GM18873 (cell line): ENCODE results near the gene THSD4.

Source experiments
- ATAC-seq: cut with Tn5 transposase; IDR thresholded peaks from one replicate; pipeline ENCODE4 v1.9.1; 2021; ENCODE audit warnings: mild to moderate bottlenecking, moderate library complexity, moderate number of reproducible peaks; ENCODE audit not compliant: unreplicated experiment, low FRiP score

The THSD4 gene

GRCh38 chr15:71336671-71337070, 221.4 kb downstream of the THSD4 start:
- ATAC-seq = no peak

- ATAC-seq = no peak
Observed at GRCh38 chr15:71337197-71337845, 222.1 kb downstream of the THSD4 start.

- ATAC-seq = no peak
Observed at GRCh38 chr15:71338265-71338664, 223.0 kb downstream of the THSD4 start.

- ATAC-seq = no peak
Observed at GRCh38 chr15:71338827-71339542, 223.7 kb downstream of the THSD4 start.

- ATAC-seq = no peak
Observed at GRCh38 chr15:71341811-71342550, 226.7 kb downstream of the THSD4 start.

- no peak for ATAC-seq
Observed at GRCh38 chr15:71342658-71343057, 227.4 kb downstream of the THSD4 start.

- ATAC-seq = no peak
Observed at GRCh38 chr15:71344316-71344715, 229.0 kb downstream of the THSD4 start.

GRCh38 chr15:71345186-71345585, 229.9 kb downstream of the THSD4 start:
- no peak for ATAC-seq

GRCh38 chr15:71346464-71346863, 231.2 kb downstream of the THSD4 start:
- no peak for ATAC-seq

- ATAC-seq = no peak
Observed at GRCh38 chr15:71348597-71348996, 233.3 kb downstream of the THSD4 start.

GRCh38 chr15:71349336-71349735, 234.1 kb downstream of the THSD4 start:
- ATAC-seq = no peak

GRCh38 chr15:71349736-71350526, 234.7 kb downstream of the THSD4 start:
- no peak for ATAC-seq

- ATAC-seq = no peak
Observed at GRCh38 chr15:71350622-71351378, 235.5 kb downstream of the THSD4 start.

- no peak for ATAC-seq
Observed at GRCh38 chr15:71352125-71352524, 236.9 kb downstream of the THSD4 start.

- no peak for ATAC-seq
Observed at GRCh38 chr15:71352765-71353164, 237.5 kb downstream of the THSD4 start.

- ATAC-seq = no peak
Observed at GRCh38 chr15:71353171-71353570, 237.9 kb downstream of the THSD4 start.

GRCh38 chr15:71355268-71355667, 240.0 kb downstream of the THSD4 start:
- no peak for ATAC-seq

GRCh38 chr15:71357321-71357732, 242.1 kb downstream of the THSD4 start:
- ATAC-seq = no peak

- ATAC-seq = no peak
Observed at GRCh38 chr15:71357967-71358366, 242.7 kb downstream of the THSD4 start.

GRCh38 chr15:71359246-71359645, 244.0 kb downstream of the THSD4 start:
- ATAC-seq = no peak
